ENCODE measurements around the gene CDH3.
"Not testable (repeated sequence)": the region's sequence is repeated elsewhere in the genome, so short reads cannot be mapped to it uniquely, and the experiment has no call there.

DNA sequence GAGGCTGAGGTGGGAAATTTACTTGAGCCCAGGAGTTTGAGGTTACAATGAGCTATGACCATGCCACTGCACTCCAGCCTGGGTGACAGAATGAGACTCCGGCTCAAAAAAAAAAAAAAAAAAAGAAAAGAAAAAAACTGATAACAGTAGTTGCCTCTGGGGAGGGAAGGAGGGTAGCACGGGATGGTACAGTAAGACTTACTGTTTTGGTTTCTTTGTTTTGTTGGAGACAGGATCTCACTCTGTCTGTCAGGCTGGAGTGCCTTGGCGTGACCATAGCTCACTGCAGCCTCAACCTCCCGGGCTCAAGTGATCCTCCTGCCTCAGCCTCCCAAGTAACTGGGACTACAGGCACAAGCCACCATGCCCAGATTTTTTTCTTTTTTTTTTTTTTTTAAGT lies 71.4 kb downstream of the CDH3 start:
- not testable (repeated sequence) for TF ChIP-seq POLR2AphosphoS5 (IDR thresholded peaks at IDR 0.05)
- TF ChIP-seq, protein P1, sequence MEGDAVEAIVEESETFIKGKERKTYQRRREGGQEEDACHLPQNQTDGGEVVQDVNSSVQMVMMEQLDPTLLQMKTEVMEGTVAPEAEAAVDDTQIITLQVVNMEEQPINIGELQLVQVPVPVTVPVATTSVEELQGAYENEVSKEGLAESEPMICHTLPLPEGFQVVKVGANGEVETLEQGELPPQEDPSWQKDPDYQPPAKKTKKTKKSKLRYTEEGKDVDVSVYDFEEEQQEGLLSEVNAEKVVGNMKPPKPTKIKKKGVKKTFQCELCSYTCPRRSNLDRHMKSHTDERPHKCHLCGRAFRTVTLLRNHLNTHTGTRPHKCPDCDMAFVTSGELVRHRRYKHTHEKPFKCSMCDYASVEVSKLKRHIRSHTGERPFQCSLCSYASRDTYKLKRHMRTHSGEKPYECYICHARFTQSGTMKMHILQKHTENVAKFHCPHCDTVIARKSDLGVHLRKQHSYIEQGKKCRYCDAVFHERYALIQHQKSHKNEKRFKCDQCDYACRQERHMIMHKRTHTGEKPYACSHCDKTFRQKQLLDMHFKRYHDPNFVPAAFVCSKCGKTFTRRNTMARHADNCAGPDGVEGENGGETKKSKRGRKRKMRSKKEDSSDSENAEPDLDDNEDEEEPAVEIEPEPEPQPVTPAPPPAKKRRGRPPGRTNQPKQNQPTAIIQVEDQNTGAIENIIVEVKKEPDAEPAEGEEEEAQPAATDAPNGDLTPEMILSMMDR (IDR thresholded peaks at IDR 0.05) = not testable (repeated sequence)
